Keratinocyte (primary cell): ENCODE results near the gene RTP3. TPM values are rescaled to one million over a fixed set of nuclear protein-coding genes. Genes with fewer than 3 reads are reported as not detected.

Source experiments
- DNase-seq: peaks from one replicate; pipeline ENCODE4 v3.0.0-alpha.2; 2011; ENCODE audit warnings: low read depth, missing footprints, low spot score
- FAIRE-seq: peaks from 2 replicates; lab custom pipeline; 2011; peaks lifted over from hg19 to GRCh38; lab: Jason Lieb, UNC
- H2AFZ ChIP-seq: 2 replicates; pipeline ENCODE4 v1.6.0; 2012; ENCODE audit warnings: low read length, control low read depth, inconsistent platforms; ENCODE audit not compliant: control insufficient read depth
- H3K27ac ChIP-seq: 2 replicates; pipeline ENCODE4 v1.5.1; 2011; ENCODE audit warnings: low read length; ENCODE audit not compliant: control insufficient read depth, insufficient read depth
- H3K27me3 ChIP-seq: 3 replicates; pipeline ENCODE4 v1.6.0; 2011; ENCODE audit warnings: low read length; ENCODE audit not compliant: control insufficient read depth, insufficient read depth; ENCODE audit errors: extremely low read depth
- H3K36me3 ChIP-seq, 2 experiments: 2 replicates in 1 of 2; 3 replicates in 1 of 2; pipeline ENCODE4 v1.5.1; 2011; ENCODE audit warnings: low read length in 2 of 2, mild to moderate bottlenecking in 1 of 2; ENCODE audit not compliant: control insufficient read depth in 2 of 2, insufficient read depth in 2 of 2; ENCODE audit errors: extremely low read depth in 1 of 2
- H3K4me1 ChIP-seq: 3 replicates; pipeline ENCODE4 v1.5.1; 2011; ENCODE audit warnings: low read length; ENCODE audit not compliant: control insufficient read depth, insufficient read depth; ENCODE audit errors: extremely low read depth
- H3K4me2 ChIP-seq: 3 replicates; pipeline ENCODE4 v1.6.0; 2011; ENCODE audit warnings: low read depth, low read length; ENCODE audit not compliant: control insufficient read depth, insufficient read depth; ENCODE audit errors: extremely low read depth
- H3K4me3 ChIP-seq, 3 experiments: fragments of 200-600 bp in 1 of 3; sonication (generic) in 1 of 3; 2 replicates in 2 of 3; 3 replicates in 1 of 3; pipeline ENCODE4 v1.5.1; 2011 to 2016; ENCODE audit warnings: low read length in 3 of 3, mild to moderate bottlenecking in 3 of 3, control low read depth in 2 of 3, inconsistent platforms in 1 of 3, low read depth in 1 of 3, mixed read lengths in 1 of 3, mixed run types in 1 of 3, moderate library complexity in 1 of 3; ENCODE audit not compliant: control insufficient read depth in 2 of 3, insufficient read depth in 2 of 3; ENCODE audit errors: extremely low read depth in 1 of 3
- H3K79me2 ChIP-seq: 2 replicates; pipeline ENCODE4 v1.6.0; 2012; ENCODE audit warnings: low read length; ENCODE audit not compliant: control insufficient read depth, insufficient read depth
- H3K9ac ChIP-seq: 3 replicates; pipeline ENCODE4 v1.6.0; 2011; ENCODE audit warnings: low read length; ENCODE audit not compliant: control insufficient read depth, insufficient read depth; ENCODE audit errors: extremely low read depth
- H3K9me1 ChIP-seq: 3 replicates; pipeline ENCODE4 v1.6.0; 2011; ENCODE audit warnings: low read length; ENCODE audit not compliant: control insufficient read depth, insufficient read depth; ENCODE audit errors: extremely low read depth
- H3K9me3 ChIP-seq: 2 replicates; pipeline ENCODE4 v1.5.1; 2012; ENCODE audit warnings: low read depth, low read length; ENCODE audit not compliant: control insufficient read depth
- H4K20me1 ChIP-seq: 3 replicates; pipeline ENCODE4 v1.6.0; 2011; ENCODE audit warnings: low read length; ENCODE audit not compliant: control insufficient read depth, insufficient read depth; ENCODE audit errors: extremely low read depth
- CTCF ChIP-seq, 3 experiments: IDR thresholded peaks in 1 of 3; conservative IDR thresholded peaks in 1 of 3; optimal IDR thresholded peaks in 1 of 3; 2 replicates in 2 of 3; 3 replicates in 1 of 3; pipeline versions ENCODE3 to v1.5.1; 2011; ENCODE audit warnings: low read length in 3 of 3, mild to moderate bottlenecking in 3 of 3, moderate library complexity in 2 of 3, control low read depth in 1 of 3, inconsistent platforms in 1 of 3; ENCODE audit not compliant: insufficient read depth in 2 of 3; ENCODE audit errors: extremely low read depth in 1 of 3
- EZH2 ChIP-seq: IDR thresholded peaks from one replicate; pipeline ENCODE4 v1.6.1; 2012; ENCODE audit warnings: inconsistent platforms, mild to moderate bottlenecking, low read length, moderate library complexity
- dilution Hi-C: fragments of 300-500 bp; cut with MboI; formaldehyde crosslinking; loops from one replicate; pipeline ENCODE4 v1.7.0; 2020; ENCODE audit warnings: low sequenced_read_pairs; ENCODE audit not compliant: extremely low pct_ligation_motif_present
- polyA plus RNA-seq, 5 experiments: library from polyadenylated mRNA; depleted of rRNA in 3 of 5; stranded (reverse) in 3 of 5; stranded (forward) in 1 of 5; unstranded in 1 of 5; fragments of >200 nt; gene quantifications; 1 replicate in 1 of 5; 2 replicates in 3 of 5; 3 replicates in 1 of 5; pipeline versions ENCODE4 v1.2.1 to v1.2.3, GENCODE V29; 2011 to 2012; ENCODE audit warnings: missing spikeins in 2 of 5, low read depth in 1 of 5, low replicate concordance in 1 of 5

Gene RTP3
- polyA plus RNA-seq, 1 donor (not counting 4 experiments of a cell fraction or from before 2014, with no cell fraction given), result not detected

- FAIRE-seq (no peak), DNase-seq (no peak)
Measured at GRCh38 chr3:46524008-46524407, 26.2 kb downstream of the RTP3 start.

GRCh38 chr3:46524832-46525231 is 27.1 kb downstream of the RTP3 start:
- Histone ChIP-seq H3K4me2 (no peak overlapping the region), H3K27me3 (no peaks in the 10 kb centered on the region), H3K4me1 (peaks cover 18% of the 10 kb centered on the region), H3K9ac (no peak overlapping the region), H3K27ac (no peak overlapping the region), H3K79me2 (no peaks in the 10 kb centered on the region), H3K4me3 (no peak overlapping the region), H3K36me3 (no peaks in the 10 kb centered on the region), H2AFZ (no peak overlapping the region), H4K20me1 (no peaks in the 10 kb centered on the region), H3K9me3 (no peaks in the 10 kb centered on the region), H3K9me1 (no peaks in the 10 kb centered on the region)
- TF ChIP-seq EZH2 (no peak), CTCF (optimal IDR thresholded peaks at IDR 0.05 in 1 of 3, IDR thresholded peaks at IDR 0.05 in 1 of 3, conservative IDR thresholded peaks at IDR 0.05 in 1 of 3; ENCODE audit: extremely low read depth in 1 of 3, insufficient read depth in 2 of 3, low read length in 3 of 3) (no peak)
- DNase-seq (no peak), FAIRE-seq (no peak)
- dilution Hi-C loops, result no loop called here

More at GRCh38 chr3:46524008-46524407, 26.2 kb downstream of the RTP3 start:
- no peaks in the 10 kb centered on the region for H4K20me1 ChIP-seq
- no peaks in the 10 kb centered on the region for H3K9me1 ChIP-seq
- H3K4me1 ChIP-seq, result peaks cover 10% of the 10 kb centered on the region
- dilution Hi-C loops, result no loop called here
- no peaks in the 10 kb centered on the region for H3K27me3 ChIP-seq
- H2AFZ ChIP-seq, result no peak overlapping the region
- H3K79me2 ChIP-seq, result no peaks in the 10 kb centered on the region
- H3K9ac ChIP-seq, result no peak overlapping the region
- no peak overlapping the region for H3K4me2 ChIP-seq
- no peaks in the 10 kb centered on the region for H3K36me3 ChIP-seq
- H3K9me3 ChIP-seq, result no peaks in the 10 kb centered on the region
- H3K27ac ChIP-seq, result no peak overlapping the region
- H3K4me3 ChIP-seq, result no peak overlapping the region
- TF ChIP-seq EZH2 (no peak), CTCF (optimal IDR thresholded peaks at IDR 0.05 in 1 of 3, IDR thresholded peaks at IDR 0.05 in 1 of 3, conservative IDR thresholded peaks at IDR 0.05 in 1 of 3; ENCODE audit: extremely low read depth in 1 of 3, insufficient read depth in 2 of 3, low read length in 3 of 3) (no peak)
